Astrocyte (in vitro differentiated cells and primary cell): ENCODE measurements around the gene KLLN.
"Not testable (repeated sequence)": the region's sequence is repeated elsewhere in the genome, so short reads cannot be mapped to it uniquely, and the experiment has no call there.

Experiments used
- CTCF ChIP-seq: IDR thresholded peaks from 2 replicates; pipeline ENCODE4 v1.5.1; 2011; ENCODE audit warnings: low read depth, mild to moderate bottlenecking, inconsistent platforms, low read length, moderate library complexity; ENCODE audit not compliant: insufficient read depth
- EZH2 ChIP-seq: IDR thresholded peaks from 2 replicates; pipeline ENCODE4 v1.6.1; 2012; ENCODE audit warnings: mild to moderate bottlenecking, low read length, inconsistent platforms; ENCODE audit not compliant: insufficient read depth

GRCh38 chr10:87829051-87829450, 34.3 kb downstream of the KLLN start:
- TF ChIP-seq CTCF, EZH2: not testable (repeated sequence)
